ENCODE results near the gene IMPDH2.
A peak's percentile ranks its signal among the peaks of the same experiment; 100 is the strongest.

IMPDH2 gene

GRCh38 chr3:49034650-49035049 lies 5.5 kb upstream of the IMPDH2 start:
- H3K9ac ChIP-seq (ENCODE audit: low read depth, low read length, poor library complexity), result no peak overlapping the region
- H2AFZ ChIP-seq (ENCODE audit: low read length), result no peak overlapping the region
- no peak overlapping the region for H3K27ac ChIP-seq (replicated peaks; ENCODE audit: low read length)
- no peaks in the 10 kb centered on the region for H3K27me3 ChIP-seq (ENCODE audit: control insufficient read depth in 3 of 3, insufficient read depth in 3 of 3, low read depth in 1 of 3, low read length in 3 of 3)
- H3K4me1 ChIP-seq (ENCODE audit: control insufficient read depth in 2 of 2, insufficient read depth in 1 of 2, low read depth in 1 of 2, low read length in 2 of 2), result no peaks in the 10 kb centered on the region
- peaks cover 33 to 98% of the 10 kb centered on the region in 2 donors for H3K36me3 ChIP-seq (replicated peaks in 1 of 2; ENCODE audit: control insufficient read depth in 2 of 2, insufficient read depth in 2 of 2, low read length in 2 of 2)
- H3K14ac ChIP-seq (ENCODE audit: low read length), result no peak overlapping the region
- no peak overlapping the region for H3K4me3 ChIP-seq (ENCODE audit: low read length in 2 of 2)
- H2BK15ac ChIP-seq (ENCODE audit: low read length), result no peak overlapping the region
- no peak overlapping the region for H2BK120ac ChIP-seq (ENCODE audit: low read depth, low read length)
- no peak overlapping the region for H3K4ac ChIP-seq (ENCODE audit: low read length)
- H2BK12ac ChIP-seq (ENCODE audit: low read length), result no peak overlapping the region
- H3K9me3 ChIP-seq (replicated peaks in 1 of 2; ENCODE audit: control insufficient read depth in 2 of 2, insufficient read depth in 1 of 2, low read depth in 1 of 2, low read length in 2 of 2), result no peaks in the 10 kb centered on the region
- no peak overlapping the region for H2AK5ac ChIP-seq (ENCODE audit: low read depth, low read length)
- DNase-seq (ENCODE audit: low spot score), result no peak
- no peak overlapping the region for H4K91ac ChIP-seq (ENCODE audit: low read depth, low read length, poor library complexity)
- no peak overlapping the region for H3K4me2 ChIP-seq (ENCODE audit: insufficient read depth, low read length, poor library complexity, severe bottlenecking)
- H2BK5ac ChIP-seq (ENCODE audit: low read length), result no peak overlapping the region
- no peaks in the 10 kb centered on the region for H3K79me1 ChIP-seq (ENCODE audit: low read depth, low read length)
- H3K18ac ChIP-seq (ENCODE audit: low read length), result no peak overlapping the region
- WGBS, 2 donors (ENCODE audit: extremely low coverage in 2 of 2, insufficient read length in 2 of 2, insufficient replicate concordance in 1 of 2), result no CpG with 5 or more reads among the region's 2 CpGs
- no peak overlapping the region for H3K23ac ChIP-seq (ENCODE audit: low read depth, low read length, poor library complexity)
- no peak overlapping the region for H4K8ac ChIP-seq (ENCODE audit: low read depth, low read length)

GRCh38 chr3:49032646-49033304 lies 3.6 kb upstream of the IMPDH2 start:
- peaks cover 6 to 10% of the 10 kb centered on the region in 2 donors for H3K4me1 ChIP-seq (ENCODE audit: control insufficient read depth in 2 of 2, insufficient read depth in 1 of 2, low read depth in 1 of 2, low read length in 2 of 2)
- no peaks in the 10 kb centered on the region for H3K9me3 ChIP-seq (replicated peaks in 1 of 2; ENCODE audit: control insufficient read depth in 2 of 2, insufficient read depth in 1 of 2, low read depth in 1 of 2, low read length in 2 of 2)
- H3K4ac ChIP-seq (ENCODE audit: low read length), result no peak overlapping the region
- no peaks in the 10 kb centered on the region for H3K27me3 ChIP-seq (ENCODE audit: control insufficient read depth in 3 of 3, insufficient read depth in 3 of 3, low read depth in 1 of 3, low read length in 3 of 3)
- no peak overlapping the region for H3K9ac ChIP-seq (ENCODE audit: low read depth, low read length, poor library complexity)
- no peak overlapping the region for H3K18ac ChIP-seq (ENCODE audit: low read length)
- no peak overlapping the region for H2BK120ac ChIP-seq (ENCODE audit: low read depth, low read length)
- H3K36me3 ChIP-seq (replicated peaks in 1 of 2; ENCODE audit: control insufficient read depth in 2 of 2, insufficient read depth in 2 of 2, low read length in 2 of 2), result peaks cover 35 to 93% of the 10 kb centered on the region in 2 donors
- H3K4me2 ChIP-seq (ENCODE audit: insufficient read depth, low read length, poor library complexity, severe bottlenecking), result no peak overlapping the region
- no peak overlapping the region for H2BK12ac ChIP-seq (ENCODE audit: low read length)
- DNase-seq (ENCODE audit: low spot score), result no peak
- no peak overlapping the region for H4K91ac ChIP-seq (ENCODE audit: low read depth, low read length, poor library complexity)
- peaks cover 7% of the 10 kb centered on the region for H3K79me1 ChIP-seq (ENCODE audit: low read depth, low read length)
- H4K8ac ChIP-seq (ENCODE audit: low read depth, low read length), result no peak overlapping the region
- WGBS, 2 donors (ENCODE audit: extremely low coverage in 2 of 2, insufficient read length in 2 of 2, insufficient replicate concordance in 1 of 2), result no CpG with 5 or more reads among the region's 6 CpGs
- H2BK5ac ChIP-seq (ENCODE audit: low read length), result no peak overlapping the region
- no peak overlapping the region for H3K4me3 ChIP-seq (ENCODE audit: low read length in 2 of 2)
- H2AFZ ChIP-seq (ENCODE audit: low read length), result no peak overlapping the region
- no peak overlapping the region for H3K23ac ChIP-seq (ENCODE audit: low read depth, low read length, poor library complexity)
- H3K27ac ChIP-seq (replicated peaks; ENCODE audit: low read length), result no peak overlapping the region
- no peak overlapping the region for H2AK5ac ChIP-seq (ENCODE audit: low read depth, low read length)
- H3K14ac ChIP-seq (ENCODE audit: low read length), result no peak overlapping the region
- no peak overlapping the region for H2BK15ac ChIP-seq (ENCODE audit: low read length)

DNA sequence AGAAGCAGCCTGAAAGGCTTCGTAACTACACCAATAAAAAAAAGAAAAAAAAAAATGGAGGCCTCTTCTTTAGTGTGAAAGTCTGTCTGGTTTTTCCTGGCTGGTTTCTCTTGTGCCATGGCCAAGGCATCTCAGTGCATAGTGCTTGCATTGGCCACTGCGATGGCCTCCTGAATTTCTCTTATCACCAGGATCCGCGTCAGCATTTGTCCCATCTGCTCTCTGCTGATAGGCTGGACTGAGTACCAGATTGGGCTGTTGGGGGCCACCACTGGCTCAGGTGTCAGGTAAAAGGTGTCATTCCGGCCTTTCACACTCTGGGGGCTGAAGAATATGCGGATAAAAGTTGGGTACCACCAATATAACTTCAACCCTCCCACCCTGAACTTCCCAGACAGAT lies 1.1 kb upstream of the IMPDH2 start:
- no peak for DNase-seq (ENCODE audit: low spot score)
- peaks cover 6 to 10% of the 10 kb centered on the region in 2 donors for H3K4me1 ChIP-seq (ENCODE audit: control insufficient read depth in 2 of 2, insufficient read depth in 1 of 2, low read depth in 1 of 2, low read length in 2 of 2)

GRCh38 chr3:49029563-49029884 lies 326 bp upstream of the IMPDH2 start:
- peaks cover 9% of the 10 kb centered on the region for H3K79me1 ChIP-seq (ENCODE audit: low read depth, low read length)
- H2BK12ac ChIP-seq (ENCODE audit: low read length), result no peak overlapping the region
- H3K27me3 ChIP-seq (ENCODE audit: control insufficient read depth in 3 of 3, insufficient read depth in 3 of 3, low read depth in 1 of 3, low read length in 3 of 3), result no peaks in the 10 kb centered on the region
- H3K4ac ChIP-seq (ENCODE audit: low read length), result no peak overlapping the region
- H2AFZ ChIP-seq (ENCODE audit: low read length), result peak overlapping the region; percentile 60
- no peak overlapping the region for H3K4me2 ChIP-seq (ENCODE audit: insufficient read depth, low read length, poor library complexity, severe bottlenecking)
- WGBS, 2 donors (ENCODE audit: extremely low coverage in 2 of 2, insufficient read length in 2 of 2, insufficient replicate concordance in 1 of 2), result no CpG with 5 or more reads among the region's 7 CpGs
- H4K8ac ChIP-seq (ENCODE audit: low read depth, low read length), result no peak overlapping the region
- no peak overlapping the region for H2BK120ac ChIP-seq (ENCODE audit: low read depth, low read length)
- no peak overlapping the region for H3K14ac ChIP-seq (ENCODE audit: low read length)
- H4K91ac ChIP-seq (ENCODE audit: low read depth, low read length, poor library complexity), result no peak overlapping the region
- peak overlapping the region in 1 of 2 donors; percentile 72 for H3K4me3 ChIP-seq (ENCODE audit: low read length in 2 of 2)
- DNase-seq (ENCODE audit: low spot score), result no peak
- no peaks in the 10 kb centered on the region for H3K9me3 ChIP-seq (replicated peaks in 1 of 2; ENCODE audit: control insufficient read depth in 2 of 2, insufficient read depth in 1 of 2, low read depth in 1 of 2, low read length in 2 of 2)
- no peak overlapping the region for H3K9ac ChIP-seq (ENCODE audit: low read depth, low read length, poor library complexity)
- no peak overlapping the region for H2BK15ac ChIP-seq (ENCODE audit: low read length)
- peak overlapping the region; percentile 99 for H3K23ac ChIP-seq (ENCODE audit: low read depth, low read length, poor library complexity)
- no peak overlapping the region for H2AK5ac ChIP-seq (ENCODE audit: low read depth, low read length)
- H3K18ac ChIP-seq (ENCODE audit: low read length), result no peak overlapping the region
- no peak overlapping the region for H2BK5ac ChIP-seq (ENCODE audit: low read length)
- peaks cover 58 to 93% of the 10 kb centered on the region in 2 donors for H3K36me3 ChIP-seq (replicated peaks in 1 of 2; ENCODE audit: control insufficient read depth in 2 of 2, insufficient read depth in 2 of 2, low read length in 2 of 2)
- no peak overlapping the region for H3K27ac ChIP-seq (replicated peaks; ENCODE audit: low read length)
- peaks cover 6 to 10% of the 10 kb centered on the region in 2 donors for H3K4me1 ChIP-seq (ENCODE audit: control insufficient read depth in 2 of 2, insufficient read depth in 1 of 2, low read depth in 1 of 2, low read length in 2 of 2)

More for the DNA sequence above, 1.1 kb upstream of the IMPDH2 start:
- Histone ChIP-seq H3K9ac (ENCODE audit: low read depth, low read length, poor library complexity) (no peak overlapping the region), H3K27me3 (ENCODE audit: control insufficient read depth in 3 of 3, insufficient read depth in 3 of 3, low read depth in 1 of 3, low read length in 3 of 3) (no peaks in the 10 kb centered on the region), H3K14ac (ENCODE audit: low read length) (no peak overlapping the region), H2BK5ac (ENCODE audit: low read length) (no peak overlapping the region), H3K36me3 (replicated peaks in 1 of 2; ENCODE audit: control insufficient read depth in 2 of 2, insufficient read depth in 2 of 2, low read length in 2 of 2) (peaks cover 53 to 93% of the 10 kb centered on the region in 2 donors), H3K23ac (ENCODE audit: low read depth, low read length, poor library complexity) (no peak overlapping the region), H2AFZ (ENCODE audit: low read length) (no peak overlapping the region), H2AK5ac (ENCODE audit: low read depth, low read length) (no peak overlapping the region), H3K9me3 (replicated peaks in 1 of 2; ENCODE audit: control insufficient read depth in 2 of 2, insufficient read depth in 1 of 2, low read depth in 1 of 2, low read length in 2 of 2) (no peaks in the 10 kb centered on the region), H3K79me1 (ENCODE audit: low read depth, low read length) (peaks cover 7% of the 10 kb centered on the region), H4K8ac (ENCODE audit: low read depth, low read length) (no peak overlapping the region), H4K91ac (ENCODE audit: low read depth, low read length, poor library complexity) (no peak overlapping the region), H3K4me2 (ENCODE audit: insufficient read depth, low read length, poor library complexity, severe bottlenecking) (no peak overlapping the region), H2BK120ac (ENCODE audit: low read depth, low read length) (no peak overlapping the region), H3K4me3 (ENCODE audit: low read length in 2 of 2) (no peak overlapping the region), H2BK15ac (ENCODE audit: low read length) (no peak overlapping the region), H3K4ac (ENCODE audit: low read length) (no peak overlapping the region), H2BK12ac (ENCODE audit: low read length) (no peak overlapping the region), H3K18ac (ENCODE audit: low read length) (no peak overlapping the region), H3K27ac (replicated peaks; ENCODE audit: low read length) (no peak overlapping the region)
- no CpG with 5 or more reads among the region's 6 CpGs for WGBS, 2 donors (ENCODE audit: extremely low coverage in 2 of 2, insufficient read length in 2 of 2, insufficient replicate concordance in 1 of 2)

Data from neuronal stem cell (in vitro differentiated cells).